ENCODE measurements around the gene TGFBI.

Gene TGFBI

DNA sequence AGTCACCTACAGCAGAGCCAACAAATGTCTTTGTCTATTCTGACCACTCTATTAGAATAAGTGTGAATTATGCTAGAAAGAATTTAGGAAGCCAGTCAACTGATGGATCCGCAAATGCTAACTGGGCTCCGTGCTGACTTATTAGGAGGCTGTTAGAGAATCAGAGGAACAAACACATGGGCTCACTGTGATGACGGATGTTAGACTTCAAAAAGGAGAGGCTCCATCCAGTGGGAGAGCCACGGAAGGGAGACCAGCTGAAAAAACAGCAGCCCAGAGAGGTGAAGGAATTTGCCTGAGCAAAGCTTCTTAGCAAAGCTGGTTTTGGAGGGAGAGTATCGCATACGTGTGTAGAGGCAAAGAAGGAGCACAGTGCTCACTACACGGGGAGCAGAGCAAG, 5.8 kb upstream of the TGFBI start:
- TF ChIP-seq, protein P1, sequence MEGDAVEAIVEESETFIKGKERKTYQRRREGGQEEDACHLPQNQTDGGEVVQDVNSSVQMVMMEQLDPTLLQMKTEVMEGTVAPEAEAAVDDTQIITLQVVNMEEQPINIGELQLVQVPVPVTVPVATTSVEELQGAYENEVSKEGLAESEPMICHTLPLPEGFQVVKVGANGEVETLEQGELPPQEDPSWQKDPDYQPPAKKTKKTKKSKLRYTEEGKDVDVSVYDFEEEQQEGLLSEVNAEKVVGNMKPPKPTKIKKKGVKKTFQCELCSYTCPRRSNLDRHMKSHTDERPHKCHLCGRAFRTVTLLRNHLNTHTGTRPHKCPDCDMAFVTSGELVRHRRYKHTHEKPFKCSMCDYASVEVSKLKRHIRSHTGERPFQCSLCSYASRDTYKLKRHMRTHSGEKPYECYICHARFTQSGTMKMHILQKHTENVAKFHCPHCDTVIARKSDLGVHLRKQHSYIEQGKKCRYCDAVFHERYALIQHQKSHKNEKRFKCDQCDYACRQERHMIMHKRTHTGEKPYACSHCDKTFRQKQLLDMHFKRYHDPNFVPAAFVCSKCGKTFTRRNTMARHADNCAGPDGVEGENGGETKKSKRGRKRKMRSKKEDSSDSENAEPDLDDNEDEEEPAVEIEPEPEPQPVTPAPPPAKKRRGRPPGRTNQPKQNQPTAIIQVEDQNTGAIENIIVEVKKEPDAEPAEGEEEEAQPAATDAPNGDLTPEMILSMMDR (IDR thresholded peaks at IDR 0.05; ENCODE audit: poor library complexity, severe bottlenecking): no peak
- no peak overlapping the region for H3K27ac ChIP-seq (ENCODE audit: poor library complexity, severe bottlenecking)
- no peak for ATAC-seq (ENCODE audit: low read depth)
- no peaks in the 10 kb centered on the region for H3K36me3 ChIP-seq (ENCODE audit: low read depth)
- no peak overlapping the region for H3K4me3 ChIP-seq (ENCODE audit: severe bottlenecking)
- no peaks in the 10 kb centered on the region for H3K9me3 ChIP-seq (ENCODE audit: severe bottlenecking)
- H3K4me1 ChIP-seq (ENCODE audit: insufficient read depth, poor library complexity, severe bottlenecking): peaks cover 30% of the 10 kb centered on the region
- DNase-seq (ENCODE audit: low spot score): no peak
- no peaks in the 10 kb centered on the region for H3K27me3 ChIP-seq (ENCODE audit: insufficient read depth, poor library complexity, severe bottlenecking)

DNA sequence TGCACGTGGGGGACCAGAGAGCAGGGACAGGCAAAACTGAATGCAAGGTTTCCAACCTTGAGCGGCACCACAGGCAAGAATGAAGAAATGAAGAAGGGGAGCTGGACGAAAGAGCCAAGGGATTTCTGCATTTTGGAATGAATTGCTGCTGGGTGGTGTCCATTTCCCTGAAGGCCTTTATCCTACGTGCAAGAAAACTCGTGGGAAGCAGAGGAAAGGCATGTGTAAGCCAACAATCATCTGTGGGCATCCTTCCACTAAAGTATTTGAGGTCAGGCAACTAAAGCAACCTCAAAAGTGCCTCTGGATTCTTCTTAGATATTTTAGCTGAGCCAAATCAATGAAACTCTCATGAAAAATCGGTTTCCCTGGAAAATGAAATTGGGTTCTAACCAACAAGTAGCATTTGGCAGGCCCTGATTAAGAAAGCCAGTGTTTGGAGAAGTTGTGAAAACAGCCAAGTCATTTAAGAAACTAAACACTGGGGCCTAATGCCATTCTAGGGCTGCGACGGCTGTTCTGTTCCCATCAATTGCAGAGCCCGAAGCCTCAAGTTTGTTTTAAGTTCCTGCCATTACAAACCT, 4.7 kb upstream of the TGFBI start:
- Histone ChIP-seq H3K4me1 (ENCODE audit: insufficient read depth, poor library complexity, severe bottlenecking) (peaks cover 28% of the 10 kb centered on the region), H3K27ac (ENCODE audit: poor library complexity, severe bottlenecking) (no peak overlapping the region), H3K4me3 (ENCODE audit: severe bottlenecking) (no peak overlapping the region), H3K9me3 (ENCODE audit: severe bottlenecking) (no peaks in the 10 kb centered on the region), H3K36me3 (ENCODE audit: low read depth) (no peaks in the 10 kb centered on the region), H3K27me3 (ENCODE audit: insufficient read depth, poor library complexity, severe bottlenecking) (no peaks in the 10 kb centered on the region)
- DNase-seq (ENCODE audit: low spot score) (no peak), ATAC-seq (ENCODE audit: low read depth) (no peak)
- TF ChIP-seq, protein P1 (IDR thresholded peaks at IDR 0.05; ENCODE audit: poor library complexity, severe bottlenecking): no peak

DNA sequence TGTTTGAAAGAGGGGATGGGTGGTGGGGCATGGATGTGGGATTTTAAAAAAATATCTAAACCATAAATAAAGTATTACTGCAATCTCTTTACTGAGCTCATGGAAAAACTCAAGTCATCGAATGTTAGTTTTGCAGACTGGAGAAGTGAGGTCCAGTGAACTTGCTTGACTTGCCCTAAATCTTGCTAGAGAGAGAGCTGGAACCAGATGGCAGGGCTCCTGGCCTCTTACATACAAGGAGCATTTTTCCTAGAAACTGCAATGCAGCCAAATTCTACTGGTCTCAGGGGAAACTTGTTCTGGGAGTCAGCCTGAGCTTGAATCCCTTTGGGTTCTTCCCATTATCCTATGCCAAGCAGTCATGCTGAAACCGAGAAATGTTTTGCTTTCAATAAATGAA, 2.9 kb upstream of the TGFBI start:
- DNase-seq (ENCODE audit: low spot score) (no peak), ATAC-seq (ENCODE audit: low read depth) (no peak)
- TF ChIP-seq, protein P1 (IDR thresholded peaks at IDR 0.05; ENCODE audit: poor library complexity, severe bottlenecking): no peak
- peaks cover 21% of the 10 kb centered on the region for H3K4me1 ChIP-seq (ENCODE audit: insufficient read depth, poor library complexity, severe bottlenecking)
- H3K27ac ChIP-seq (ENCODE audit: poor library complexity, severe bottlenecking): no peak overlapping the region
- H3K9me3 ChIP-seq (ENCODE audit: severe bottlenecking): no peaks in the 10 kb centered on the region
- H3K36me3 ChIP-seq (ENCODE audit: low read depth): peaks cover 10% of the 10 kb centered on the region
- H3K4me3 ChIP-seq (ENCODE audit: severe bottlenecking): no peak overlapping the region
- H3K27me3 ChIP-seq (ENCODE audit: insufficient read depth, poor library complexity, severe bottlenecking): no peaks in the 10 kb centered on the region

DNA sequence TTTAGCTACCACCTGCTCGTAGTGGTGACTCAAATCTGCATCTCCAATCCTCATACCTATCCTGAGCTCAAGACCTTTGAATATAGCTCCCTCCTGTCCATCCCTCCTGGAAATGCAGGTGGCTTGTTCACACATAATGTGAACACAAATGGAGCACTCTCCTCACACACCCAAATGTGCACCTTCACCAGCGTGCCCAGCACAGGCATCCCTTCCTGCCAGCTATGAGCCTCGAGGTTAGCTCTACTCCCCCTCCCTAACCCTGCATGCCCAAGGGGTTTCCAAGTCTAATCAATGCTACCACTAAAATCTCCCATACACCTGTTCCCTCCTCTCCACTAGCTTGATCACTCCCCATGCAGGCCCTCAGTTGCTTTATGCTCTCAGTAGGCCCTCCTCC, 2.2 kb upstream of the TGFBI start:
- ATAC-seq (ENCODE audit: low read depth): no peak
- peaks cover 17% of the 10 kb centered on the region for H3K36me3 ChIP-seq (ENCODE audit: low read depth)

DNA sequence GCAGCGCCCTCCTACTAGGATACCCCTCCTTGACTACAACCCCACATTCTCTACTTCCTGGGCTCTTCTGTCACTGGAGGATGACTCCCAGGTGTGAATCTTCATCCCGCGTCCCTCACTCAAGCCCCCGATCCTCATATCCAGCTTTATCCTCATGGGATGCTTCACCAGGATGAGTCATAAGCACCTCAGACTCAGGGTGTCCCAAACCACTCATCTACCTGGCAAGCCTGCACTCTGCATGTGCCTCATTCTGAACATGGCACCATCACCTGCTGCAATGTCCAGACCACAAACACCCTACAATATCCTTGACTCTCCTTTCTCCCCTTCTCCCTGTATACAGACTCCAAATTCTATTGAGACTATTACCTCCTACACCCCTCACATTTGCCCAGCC, 1.5 kb upstream of the TGFBI start:
- H3K4me3 ChIP-seq (ENCODE audit: severe bottlenecking): no peak overlapping the region
- TF ChIP-seq, protein P1 (IDR thresholded peaks at IDR 0.05; ENCODE audit: poor library complexity, severe bottlenecking): no peak
- ATAC-seq (ENCODE audit: low read depth) (no peak), DNase-seq (ENCODE audit: low spot score) (no peak)
- H3K4me1 ChIP-seq (ENCODE audit: insufficient read depth, poor library complexity, severe bottlenecking): peaks cover 31% of the 10 kb centered on the region
- H3K27me3 ChIP-seq (ENCODE audit: insufficient read depth, poor library complexity, severe bottlenecking): no peaks in the 10 kb centered on the region
- peaks cover 24% of the 10 kb centered on the region for H3K36me3 ChIP-seq (ENCODE audit: low read depth)
- no peak overlapping the region for H3K27ac ChIP-seq (ENCODE audit: poor library complexity, severe bottlenecking)
- no peaks in the 10 kb centered on the region for H3K9me3 ChIP-seq (ENCODE audit: severe bottlenecking)

More for the DNA sequence above, 2.2 kb upstream of the TGFBI start:
- Histone ChIP-seq H3K27ac (ENCODE audit: poor library complexity, severe bottlenecking) (no peak overlapping the region), H3K4me3 (ENCODE audit: severe bottlenecking) (no peak overlapping the region), H3K27me3 (ENCODE audit: insufficient read depth, poor library complexity, severe bottlenecking) (no peaks in the 10 kb centered on the region), H3K9me3 (ENCODE audit: severe bottlenecking) (no peaks in the 10 kb centered on the region), H3K4me1 (ENCODE audit: insufficient read depth, poor library complexity, severe bottlenecking) (peaks cover 24% of the 10 kb centered on the region)
- TF ChIP-seq, protein P1 (IDR thresholded peaks at IDR 0.05; ENCODE audit: poor library complexity, severe bottlenecking): no peak
- DNase-seq (ENCODE audit: low spot score): no peak
